Osteoblast (primary cell): ENCODE data around the gene SNX12. TPM values are rescaled to one million over a fixed set of nuclear protein-coding genes. Genes with fewer than 3 reads are reported as not detected.
A peak's percentile ranks its signal among the peaks of the same experiment; 100 is the strongest.

Source experiments
- DNase-seq: peaks from one replicate; pipeline ENCODE4 v3.0.0; 2011; ENCODE audit warnings: low spot score, mixed read lengths; ENCODE audit not compliant: insufficient read length; ENCODE audit errors: missing footprints
- H2AFZ ChIP-seq: 2 replicates; pipeline ENCODE4 v1.6.0; 2011; ENCODE audit warnings: mild to moderate bottlenecking, low read length
- H3K27ac ChIP-seq: 2 replicates; pipeline ENCODE4 v1.5.1; 2011; ENCODE audit warnings: mild to moderate bottlenecking, low read depth, low read length, moderate library complexity
- H3K27me3 ChIP-seq: 2 replicates; pipeline ENCODE4 v1.6.0; 2012; ENCODE audit warnings: mild to moderate bottlenecking, control low read depth, inconsistent platforms, low read length, moderate library complexity; ENCODE audit not compliant: insufficient read depth
- H3K36me3 ChIP-seq: 2 replicates; pipeline ENCODE4 v1.5.1; 2011; ENCODE audit warnings: mild to moderate bottlenecking, low read length, control low read depth, moderate library complexity; ENCODE audit not compliant: insufficient read depth
- H3K4me1 ChIP-seq: 2 replicates; pipeline ENCODE4 v1.5.1; 2011; ENCODE audit warnings: mild to moderate bottlenecking, low read length, control low read depth, moderate library complexity; ENCODE audit not compliant: insufficient read depth
- H3K4me2 ChIP-seq: 2 replicates; pipeline ENCODE4 v1.6.0; 2011; ENCODE audit warnings: mild to moderate bottlenecking, low read length; ENCODE audit not compliant: insufficient read depth
- H3K4me3 ChIP-seq: fragments of 200-600 bp; sonication (generic); 3 replicates; pipeline ENCODE4 v1.5.1; 2012; ENCODE audit warnings: mild to moderate bottlenecking, low read length, inconsistent platforms; ENCODE audit not compliant: insufficient read depth
- H3K79me2 ChIP-seq: 2 replicates; pipeline ENCODE4 v1.6.0; 2012; ENCODE audit warnings: mild to moderate bottlenecking, low read length, control low read depth, inconsistent platforms; ENCODE audit not compliant: insufficient read depth
- H3K9me3 ChIP-seq: 2 replicates; pipeline ENCODE4 v1.5.1; 2011; ENCODE audit warnings: low read depth, low read length, control low read depth
- H4K20me1 ChIP-seq: 2 replicates; pipeline ENCODE4 v1.6.0; 2012; ENCODE audit warnings: mild to moderate bottlenecking, low read length, control low read depth; ENCODE audit not compliant: insufficient read depth
- total RNA-seq: library from RNA; depleted of rRNA; stranded (reverse); fragments of >200 nt; gene quantifications from 2 replicates; pipeline ENCODE4 v1.2.3, GENCODE V29; 2012
- TF ChIP-seq, protein P1 (sequence below): IDR thresholded peaks from 2 replicates; pipeline ENCODE4 v1.5.1; 2011; ENCODE audit warnings: mild to moderate bottlenecking, low read depth, low read length, moderate library complexity; ENCODE audit errors: extremely low read depth

The SNX12 gene
- total RNA-seq, 1 donor, result 67.7 TPM

DNA sequence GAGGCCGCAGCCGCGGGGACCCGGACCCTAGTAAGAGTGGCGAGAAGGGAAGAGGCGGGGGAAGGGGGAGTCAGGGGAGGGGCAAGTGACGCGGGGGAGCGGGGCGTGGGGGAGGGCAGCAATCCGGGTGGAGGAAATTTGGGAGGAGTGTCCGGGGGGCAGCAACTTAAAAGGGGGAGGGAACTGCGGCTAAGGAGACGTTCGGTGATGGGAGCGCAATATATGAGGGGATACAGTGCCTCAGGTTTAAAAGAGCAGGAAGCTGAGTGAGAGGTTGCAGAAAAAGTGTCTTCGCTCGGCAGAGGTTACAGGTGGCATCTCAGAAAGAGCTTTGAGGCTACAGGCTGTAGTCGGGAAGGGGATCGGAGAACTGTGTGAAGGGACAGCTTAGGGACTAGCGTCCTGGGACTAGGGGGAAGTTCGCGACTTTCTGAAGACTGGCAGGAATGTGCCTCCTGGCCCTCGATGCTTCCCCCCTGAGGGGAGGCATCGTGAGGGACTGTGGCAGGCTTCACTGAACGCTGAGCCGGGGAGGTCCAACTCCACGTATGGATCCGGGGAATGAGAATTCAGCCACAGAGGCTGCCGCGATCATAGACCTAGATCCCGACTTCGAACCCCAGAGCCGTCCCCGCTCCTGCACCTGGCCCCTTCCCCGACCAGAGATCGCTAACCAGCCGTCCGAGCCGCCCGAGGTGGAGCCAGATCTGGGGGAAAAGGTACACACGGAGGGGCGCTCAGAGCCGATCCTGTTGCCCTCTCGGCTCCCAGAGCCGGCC is 28.0 kb upstream of the SNX12 start:
- H3K4me1 ChIP-seq, result peaks cover 4% of the 10 kb centered on the region
- TF ChIP-seq, protein P1, sequence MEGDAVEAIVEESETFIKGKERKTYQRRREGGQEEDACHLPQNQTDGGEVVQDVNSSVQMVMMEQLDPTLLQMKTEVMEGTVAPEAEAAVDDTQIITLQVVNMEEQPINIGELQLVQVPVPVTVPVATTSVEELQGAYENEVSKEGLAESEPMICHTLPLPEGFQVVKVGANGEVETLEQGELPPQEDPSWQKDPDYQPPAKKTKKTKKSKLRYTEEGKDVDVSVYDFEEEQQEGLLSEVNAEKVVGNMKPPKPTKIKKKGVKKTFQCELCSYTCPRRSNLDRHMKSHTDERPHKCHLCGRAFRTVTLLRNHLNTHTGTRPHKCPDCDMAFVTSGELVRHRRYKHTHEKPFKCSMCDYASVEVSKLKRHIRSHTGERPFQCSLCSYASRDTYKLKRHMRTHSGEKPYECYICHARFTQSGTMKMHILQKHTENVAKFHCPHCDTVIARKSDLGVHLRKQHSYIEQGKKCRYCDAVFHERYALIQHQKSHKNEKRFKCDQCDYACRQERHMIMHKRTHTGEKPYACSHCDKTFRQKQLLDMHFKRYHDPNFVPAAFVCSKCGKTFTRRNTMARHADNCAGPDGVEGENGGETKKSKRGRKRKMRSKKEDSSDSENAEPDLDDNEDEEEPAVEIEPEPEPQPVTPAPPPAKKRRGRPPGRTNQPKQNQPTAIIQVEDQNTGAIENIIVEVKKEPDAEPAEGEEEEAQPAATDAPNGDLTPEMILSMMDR, result no peak
- H3K27me3 ChIP-seq, result peaks cover 12% of the 10 kb centered on the region
- no peaks in the 10 kb centered on the region for H4K20me1 ChIP-seq
- no peaks in the 10 kb centered on the region for H3K9me3 ChIP-seq
- H3K4me2 ChIP-seq, result peak overlapping the region; percentile 94
- H3K36me3 ChIP-seq, result no peaks in the 10 kb centered on the region
- H3K4me3 ChIP-seq, result peak overlapping the region; percentile 74
- no peaks in the 10 kb centered on the region for H3K79me2 ChIP-seq
- H3K27ac ChIP-seq, result no peak overlapping the region
- DNase-seq, result peak; percentile 88
- H2AFZ ChIP-seq, result peak overlapping the region; percentile 88

DNA sequence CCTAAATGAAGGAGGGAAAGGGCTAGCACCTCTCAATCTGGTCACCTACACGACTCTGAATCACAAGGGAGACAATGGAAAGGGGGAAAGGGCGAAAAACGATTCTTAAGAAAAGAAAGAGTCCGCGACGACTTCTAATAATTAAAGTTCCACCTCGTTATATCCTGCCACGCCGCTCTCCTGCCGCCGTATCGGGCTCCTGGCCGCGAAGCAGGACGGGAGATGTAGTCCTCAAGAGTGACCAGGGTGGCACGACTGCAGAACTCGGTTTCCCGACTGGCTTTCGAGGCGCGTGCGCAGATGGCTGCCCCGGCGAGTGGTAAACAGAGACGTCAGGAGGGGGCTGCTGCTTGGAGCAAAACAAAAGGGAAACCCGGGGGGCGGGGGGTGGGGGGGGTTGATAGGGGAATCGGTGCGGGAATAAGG is 27.4 kb upstream of the SNX12 start, which contains the start of gene FOXO4:
Gene FOXO4 (plus strand): TSS at position 297 of the 426 bp plus-strand sequence. CDS start 678 bp downstream, outside the sequence.
- Histone ChIP-seq H4K20me1 (no peaks in the 10 kb centered on the region), H3K4me1 (peaks cover 4% of the 10 kb centered on the region), H3K36me3 (no peaks in the 10 kb centered on the region), H3K4me2 (peak within 1 kb of the TSS; percentile 94), H2AFZ (peak within 1 kb of the TSS; percentile 88), H3K9me3 (no peaks in the 10 kb centered on the region), H3K79me2 (no peaks in the 10 kb centered on the region), H3K27me3 (peaks cover 12% of the 10 kb centered on the region), H3K4me3 (peak within 1 kb of the TSS; percentile 74), H3K27ac (no peak within 1 kb of the TSS)
- peak; percentile 94 for DNase-seq
- TF ChIP-seq, protein P1, result no peak

DNA sequence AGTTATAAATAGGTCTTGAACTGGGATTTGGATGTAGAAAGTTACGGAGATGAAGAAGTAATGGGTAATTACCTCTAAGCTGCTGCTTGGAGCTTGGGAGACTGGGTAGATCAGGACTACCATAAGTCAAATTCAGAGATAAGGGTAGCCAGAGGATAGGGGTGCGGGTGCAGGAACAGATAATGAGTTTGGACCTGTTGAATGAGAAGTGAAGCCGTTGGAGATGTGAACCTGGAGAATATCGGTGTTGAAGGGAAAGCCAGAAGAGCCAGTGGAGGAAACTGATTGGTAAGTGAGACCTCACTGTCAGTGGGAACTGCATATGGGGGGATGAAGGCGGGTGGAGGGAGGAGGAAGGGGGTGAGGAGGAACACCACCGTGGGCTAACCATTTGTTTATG is 26.9 kb upstream of the SNX12 start:
- Histone ChIP-seq H3K4me1 (peaks cover 4% of the 10 kb centered on the region), H4K20me1 (no peaks in the 10 kb centered on the region), H3K4me2 (peak overlapping the region; percentile 88), H3K4me3 (peak overlapping the region; percentile 74), H3K79me2 (no peaks in the 10 kb centered on the region), H3K27me3 (peaks cover 12% of the 10 kb centered on the region), H3K9me3 (no peaks in the 10 kb centered on the region), H2AFZ (peak overlapping the region; percentile 88), H3K36me3 (no peaks in the 10 kb centered on the region), H3K27ac (no peak overlapping the region)
- DNase-seq, result no peak
- TF ChIP-seq, protein P1, result no peak

DNA sequence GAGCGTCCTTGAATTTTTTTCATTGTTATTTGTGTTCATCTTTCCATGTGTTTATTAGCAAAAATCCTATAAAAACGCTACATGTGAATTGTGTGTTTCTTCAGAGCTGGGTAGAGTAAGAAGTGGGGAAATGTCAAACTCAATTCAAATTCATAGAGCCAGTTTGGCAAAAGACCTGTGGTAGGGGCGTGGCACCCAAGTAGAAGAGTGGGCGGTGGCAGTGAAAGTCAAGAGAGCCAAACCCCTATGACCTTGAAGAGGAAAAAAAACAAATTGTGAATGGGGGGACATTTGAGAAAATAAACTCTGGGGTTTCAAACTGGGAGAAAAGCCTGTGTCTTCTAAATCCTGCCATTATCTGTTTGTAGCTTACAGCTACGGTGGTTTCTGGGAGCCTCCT is 23.1 kb upstream of the SNX12 start:
- H3K36me3 ChIP-seq, result no peaks in the 10 kb centered on the region
- no peak overlapping the region for H3K4me2 ChIP-seq
- no peaks in the 10 kb centered on the region for H4K20me1 ChIP-seq
- H3K4me3 ChIP-seq, result no peak overlapping the region
- no peak overlapping the region for H2AFZ ChIP-seq
- H3K27me3 ChIP-seq, result peaks cover under 1% of the 10 kb centered on the region
- TF ChIP-seq, protein P1, result no peak
- no peak overlapping the region for H3K27ac ChIP-seq
- H3K9me3 ChIP-seq, result no peaks in the 10 kb centered on the region
- no peaks in the 10 kb centered on the region for H3K79me2 ChIP-seq
- no peak for DNase-seq
- peaks cover 4% of the 10 kb centered on the region for H3K4me1 ChIP-seq
